Measurements from ENCODE around the gene FASTKD3. TPM values are rescaled to one million over a fixed set of nuclear protein-coding genes. Genes with fewer than 3 reads are reported as not detected.

FASTKD3 gene
- total and polyA plus RNA-seq, 7 donors: 3.0 to 23.4 (median 10.3) TPM

GRCh38 chr5:7875151-7875550 is 6.3 kb upstream of the FASTKD3 start:
- Histone ChIP-seq H3K4me3 (no peak overlapping the region), H3K27me3 (no peaks in the 10 kb centered on the region), H3K27ac (no peak overlapping the region), H3K4me1 (peaks cover 0 to 14% (median 9%) of the 10 kb centered on the region in 4 donors), H3K36me3 (peaks cover 7 to 53% (median 17%) of the 10 kb centered on the region in 4 donors), H3K9me3 (no peaks in the 10 kb centered on the region)
- intact Hi-C loops (cut with DNase I): no loop called here
- no peak for DNase-seq
- no peak for TF ChIP-seq POLR2AphosphoS5 (IDR thresholded peaks at IDR 0.05)
- no peak for TF ChIP-seq EP300 (IDR thresholded peaks at IDR 0.05)
- TF ChIP-seq CTCF (IDR thresholded peaks at IDR 0.05): no peak
- no peak for TF ChIP-seq POLR2A (IDR thresholded peaks at IDR 0.05)
- WGBS, 2 donors: 96% methylated on average over 4 of the region's 4 CpGs

DNA sequence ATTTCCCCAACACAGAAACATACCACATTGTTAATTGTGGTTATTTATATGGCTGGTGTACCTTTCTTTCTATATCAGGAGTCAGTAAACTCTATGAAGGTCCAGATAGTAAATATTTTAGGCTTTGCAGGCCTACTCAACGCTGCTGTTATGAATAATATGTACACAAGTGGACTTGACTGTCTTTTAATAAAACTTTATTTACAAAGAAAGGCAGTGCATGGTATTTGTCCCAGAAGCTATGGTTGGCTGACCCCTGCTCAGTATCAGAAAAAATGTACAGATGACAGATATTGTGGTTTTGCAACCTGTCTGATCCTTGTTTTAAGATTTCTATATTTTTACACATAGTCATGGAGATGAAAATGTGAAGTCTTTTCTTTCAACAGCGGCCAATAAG is 5.8 kb upstream of the FASTKD3 start:
- peaks cover 0 to 19% (median 12%) of the 10 kb centered on the region in 4 donors for H3K4me1 ChIP-seq
- no peaks in the 10 kb centered on the region for H3K9me3 ChIP-seq
- 93 to 96% methylated on average over 2 of the region's 2 CpGs for WGBS, 2 donors
- TF ChIP-seq POLR2AphosphoS5 (IDR thresholded peaks at IDR 0.05): no peak
- TF ChIP-seq CTCF (IDR thresholded peaks at IDR 0.05): no peak
- no peak for TF ChIP-seq POLR2A (IDR thresholded peaks at IDR 0.05)
- no peak for TF ChIP-seq EP300 (IDR thresholded peaks at IDR 0.05)
- no peak overlapping the region for H3K27ac ChIP-seq
- intact Hi-C loops (cut with DNase I): no loop called here
- H3K36me3 ChIP-seq: peaks cover 7 to 48% (median 16%) of the 10 kb centered on the region in 4 donors
- no peak for DNase-seq
- H3K4me3 ChIP-seq: no peak overlapping the region
- no peaks in the 10 kb centered on the region for H3K27me3 ChIP-seq

- 80 to 85% methylated on average over 9 of the region's 9 CpGs for WGBS, 2 donors
- Histone ChIP-seq H3K27ac (no peak overlapping the region), H3K27me3 (no peaks in the 10 kb centered on the region), H3K4me1 (peaks cover 0 to 21% (median 13%) of the 10 kb centered on the region in 4 donors), H3K9me3 (no peaks in the 10 kb centered on the region), H3K36me3 (peaks cover 7 to 36% (median 9%) of the 10 kb centered on the region in 4 donors), H3K4me3 (no peak overlapping the region)
- intact Hi-C loops (cut with DNase I): no loop called here
- DNase-seq: no peak
- TF ChIP-seq POLR2AphosphoS5 (IDR thresholded peaks at IDR 0.05): no peak
Observed at GRCh38 chr5:7873216-7873615, 4.4 kb upstream of the FASTKD3 start.

DNA sequence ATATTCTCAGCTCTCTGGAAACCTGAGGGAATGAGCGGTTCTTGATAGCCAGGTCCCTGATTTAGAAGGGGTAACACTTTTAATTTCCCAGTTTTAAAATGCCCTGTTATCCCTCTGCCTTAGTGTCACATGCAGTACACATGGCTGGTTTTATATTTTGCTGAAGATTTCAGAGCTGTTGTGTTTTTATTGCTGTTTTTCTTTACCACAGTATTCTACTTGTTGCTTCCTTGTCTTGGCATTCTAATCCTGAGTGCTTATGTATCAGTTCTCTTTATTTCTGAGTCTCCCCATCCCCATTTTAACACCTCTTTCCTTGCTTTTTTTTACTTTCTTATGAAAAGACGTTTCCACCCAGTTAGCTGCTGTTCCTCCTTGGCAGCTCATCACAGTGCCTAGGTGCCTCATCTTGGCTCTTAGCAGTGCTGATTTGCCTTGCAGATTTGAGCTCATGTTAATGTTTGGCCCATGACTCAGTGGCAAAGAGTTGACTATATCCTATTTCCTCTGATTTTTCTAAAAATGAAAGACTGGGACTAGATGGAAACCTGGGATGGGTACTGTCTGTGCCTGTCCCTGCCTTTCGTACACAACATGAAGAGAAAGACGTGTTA is 3.8 kb upstream of the FASTKD3 start:
- intact Hi-C loops (cut with DNase I): no loop called here
- no peak for TF ChIP-seq EP300 (IDR thresholded peaks at IDR 0.05)
- no peak for TF ChIP-seq CTCF (IDR thresholded peaks at IDR 0.05)
- TF ChIP-seq POLR2A (IDR thresholded peaks at IDR 0.05): no peak
- no peak for TF ChIP-seq POLR2AphosphoS5 (IDR thresholded peaks at IDR 0.05)
- H3K4me1 ChIP-seq: peaks cover 0 to 27% (median 17%) of the 10 kb centered on the region in 4 donors

GRCh38 chr5:7871653-7872052 is 2.8 kb upstream of the FASTKD3 start:
- DNase-seq: no peak
- 19 to 71% methylated on average over 2 of the region's 2 CpGs for WGBS, 2 donors
- Histone ChIP-seq H3K36me3 (peaks cover 5 to 20% (median 6%) of the 10 kb centered on the region in 4 donors), H3K27me3 (no peaks in the 10 kb centered on the region), H3K4me3 (no peak overlapping the region), H3K9me3 (no peaks in the 10 kb centered on the region), H3K4me1 (peaks cover 0 to 33% (median 23%) of the 10 kb centered on the region in 4 donors), H3K27ac (no peak overlapping the region)
- TF ChIP-seq POLR2AphosphoS5 (IDR thresholded peaks at IDR 0.05) (no peak), EP300 (IDR thresholded peaks at IDR 0.05) (no peak), CTCF (IDR thresholded peaks at IDR 0.05) (no peak), POLR2A (IDR thresholded peaks at IDR 0.05) (no peak)
- intact Hi-C loops (cut with DNase I): no loop called here

More for the DNA sequence above, 3.8 kb upstream of the FASTKD3 start:
- Histone ChIP-seq H3K36me3 (peaks cover 6 to 30% (median 7%) of the 10 kb centered on the region in 4 donors), H3K4me3 (no peak overlapping the region), H3K27me3 (no peaks in the 10 kb centered on the region), H3K27ac (no peak overlapping the region), H3K9me3 (no peaks in the 10 kb centered on the region)
- no peak for DNase-seq
- 78 to 79% methylated on average over 4 of the region's 4 CpGs for WGBS, 2 donors
